Stimulated activated CD4-positive, alpha-beta T cell treated with anti-CD3 and anti-CD28 coated beads, Interleukin-2, amount 100 ng/mL, for 4 hours (primary cell): ENCODE results near the gene PRODH.
"Not testable (repeated sequence)": the region's sequence is repeated elsewhere in the genome, so short reads cannot be mapped to it uniquely, and the experiment has no call there.

Experiments
- DNase-seq: peaks from one replicate; pipeline ENCODE4 v3.0.0-alpha.2; 2020; ENCODE audit warnings: low read depth

The PRODH gene

DNA sequence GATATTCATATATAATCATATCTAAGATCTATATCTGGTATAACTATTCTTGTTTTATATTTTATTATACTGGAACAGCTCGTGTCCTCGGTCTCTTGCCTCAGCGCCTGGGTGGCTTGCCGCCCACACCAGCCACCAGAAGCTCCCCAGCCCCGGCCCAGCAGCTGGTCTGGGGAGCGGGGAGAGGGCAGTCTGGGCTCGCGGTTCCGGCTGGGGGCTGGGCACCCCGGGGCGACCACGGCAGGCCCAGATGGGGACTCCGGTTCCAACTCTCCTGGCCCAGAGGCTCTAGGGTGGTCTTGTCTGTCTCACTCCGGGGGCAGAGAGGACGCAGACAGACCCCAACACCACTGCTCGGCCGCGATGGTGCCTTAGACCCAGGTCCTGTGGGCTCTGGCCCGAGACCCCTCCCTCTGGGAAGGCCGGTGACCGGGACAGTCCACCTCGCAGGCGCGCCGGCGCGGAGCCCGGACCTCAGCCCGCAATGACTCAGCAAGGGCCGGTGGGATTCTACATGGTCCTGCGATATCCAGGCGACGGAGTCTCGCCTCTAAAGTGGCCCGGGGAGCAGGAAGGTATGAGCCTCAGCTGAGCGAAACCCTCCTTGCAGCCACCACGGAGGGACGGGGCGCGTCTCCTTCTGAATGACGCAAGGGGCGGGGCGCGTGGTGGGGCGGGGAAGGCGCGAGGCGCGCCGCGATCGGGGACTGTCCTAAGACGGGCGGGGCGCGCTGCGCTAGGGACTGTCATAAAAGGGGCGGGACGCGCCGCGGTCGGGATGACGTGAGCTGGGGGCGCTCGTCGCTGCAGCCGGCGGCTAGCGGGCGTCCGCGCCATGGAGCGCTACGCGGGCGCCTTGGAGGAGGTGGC lies 30.3 kb downstream of the PRODH start, which contains the start of gene DGCR6:
Gene DGCR6, plus strand, starts transcription at position 781 of the 870 bp plus-strand sequence. Its CDS starts 55 bp downstream, at position 836.
- DNase-seq: no peak

DNA sequence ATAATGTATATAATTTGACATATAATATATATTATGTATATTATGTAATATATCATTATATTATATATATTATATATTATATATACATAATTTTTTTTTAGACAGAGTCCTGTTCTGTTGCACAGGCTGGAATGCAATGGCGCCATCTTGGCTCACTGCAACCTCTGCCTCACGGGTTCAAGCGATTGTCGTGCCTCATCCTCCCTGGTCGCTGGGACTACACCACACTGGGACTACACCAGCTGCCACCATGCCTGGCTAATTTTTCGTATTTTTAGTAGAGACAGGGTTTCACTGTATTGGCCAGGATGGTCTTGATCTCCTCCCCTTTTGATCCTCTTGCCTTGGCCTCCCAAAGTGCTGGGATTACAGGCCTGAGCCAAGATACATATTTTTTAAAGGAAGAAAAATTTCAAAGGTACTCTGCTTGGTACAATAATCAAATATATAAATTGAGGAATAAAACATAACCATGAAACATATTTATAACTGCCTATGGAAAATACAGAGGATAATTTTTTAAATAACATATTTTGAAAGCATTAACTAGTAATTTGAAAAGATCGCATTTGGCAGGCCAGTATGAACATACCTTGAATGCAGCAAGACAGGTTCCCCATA lies 39.9 kb downstream of the PRODH start:
- DNase-seq: not testable (repeated sequence)

DNA sequence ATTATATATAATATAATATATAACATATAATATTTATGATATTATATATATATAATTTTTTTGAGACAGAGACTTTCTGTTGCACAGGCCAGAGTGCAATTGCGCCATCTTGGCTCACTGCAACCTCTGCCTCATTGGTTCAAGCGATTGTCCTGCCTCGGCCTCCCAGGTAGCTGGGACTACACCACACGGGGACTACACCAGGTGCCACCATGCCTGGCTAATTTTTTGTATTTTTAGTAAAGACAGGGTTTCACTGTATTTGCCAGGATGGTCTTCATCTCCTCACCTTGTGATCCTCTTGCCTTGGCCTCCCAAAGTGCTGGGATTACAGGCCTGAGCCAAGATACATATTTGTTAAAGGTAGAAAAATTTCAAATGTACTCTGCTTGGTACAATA lies 42.3 kb downstream of the PRODH start:
- DNase-seq: not testable (repeated sequence)

DNA sequence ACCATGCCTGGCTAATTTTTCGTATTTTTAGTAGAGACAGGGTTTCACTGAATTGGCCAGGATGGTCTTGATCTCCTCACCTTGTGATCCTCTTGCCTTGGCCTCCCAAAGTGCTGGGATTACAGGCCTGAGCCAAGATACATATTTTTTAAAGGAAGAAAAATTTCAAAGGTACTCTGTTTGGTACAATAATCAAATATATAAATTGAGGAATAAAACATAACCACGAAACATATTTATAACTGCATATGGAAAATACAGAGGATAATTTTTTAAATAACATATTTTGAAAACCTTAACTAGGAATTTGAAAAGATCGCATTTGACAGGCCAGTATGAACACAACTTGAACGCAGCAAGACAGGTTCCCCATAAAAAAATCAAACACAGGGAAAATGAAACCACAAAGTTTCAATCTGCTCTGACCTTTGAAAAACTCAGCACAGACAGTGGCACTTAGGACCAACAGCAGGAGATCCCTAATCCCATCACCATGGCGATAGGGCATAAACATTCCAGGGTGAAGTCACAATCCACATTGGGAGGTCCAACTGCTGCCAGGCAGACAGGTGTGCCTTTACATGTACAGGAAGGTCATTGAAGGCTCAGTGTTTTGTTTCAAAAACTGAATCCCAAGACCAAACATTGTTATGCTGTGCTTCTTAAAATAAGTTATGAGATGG lies 45.4 kb downstream of the PRODH start:
- DNase-seq: not testable (repeated sequence)

DNA sequence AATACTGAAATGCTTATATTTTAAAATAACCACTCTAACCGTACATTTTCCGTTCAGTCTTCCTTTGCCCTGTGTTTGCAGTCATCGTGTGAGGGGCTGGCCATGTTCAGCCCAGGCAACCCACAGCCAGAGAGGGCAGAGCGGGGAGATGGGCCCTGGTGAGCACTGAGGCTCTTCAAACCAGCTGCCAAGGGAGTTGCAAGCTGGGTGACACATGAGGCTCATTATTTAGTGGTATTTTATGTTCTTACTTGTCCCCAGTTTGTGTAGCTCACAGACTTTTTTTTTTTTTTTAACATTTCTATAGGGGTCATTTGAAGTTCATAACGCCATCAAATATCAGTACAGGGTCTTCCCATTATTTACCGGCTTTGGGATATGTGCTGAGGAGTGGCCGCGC lies 48.0 kb downstream of the PRODH start:
- no peak for DNase-seq

DNA sequence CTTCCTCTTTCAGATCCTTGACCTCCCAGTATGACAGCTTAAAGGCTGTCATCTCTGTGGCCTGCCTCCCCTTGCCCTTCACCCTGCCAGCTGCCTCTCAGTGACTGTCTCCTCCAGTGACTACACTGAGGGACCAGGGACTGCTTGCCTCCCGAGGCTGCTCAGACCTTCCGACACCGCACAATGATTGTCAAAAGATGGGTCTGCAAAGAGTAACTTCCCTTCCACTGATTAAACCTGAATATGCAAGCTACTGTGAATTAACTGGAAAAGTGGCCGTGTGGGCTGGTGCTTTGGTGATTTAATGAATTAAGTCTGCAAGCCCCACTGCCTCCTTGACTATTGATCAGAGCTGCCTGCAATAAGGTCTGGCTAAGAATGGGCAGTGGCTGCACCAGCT lies 51.6 kb downstream of the PRODH start:
- DNase-seq: not testable (repeated sequence)

DNA sequence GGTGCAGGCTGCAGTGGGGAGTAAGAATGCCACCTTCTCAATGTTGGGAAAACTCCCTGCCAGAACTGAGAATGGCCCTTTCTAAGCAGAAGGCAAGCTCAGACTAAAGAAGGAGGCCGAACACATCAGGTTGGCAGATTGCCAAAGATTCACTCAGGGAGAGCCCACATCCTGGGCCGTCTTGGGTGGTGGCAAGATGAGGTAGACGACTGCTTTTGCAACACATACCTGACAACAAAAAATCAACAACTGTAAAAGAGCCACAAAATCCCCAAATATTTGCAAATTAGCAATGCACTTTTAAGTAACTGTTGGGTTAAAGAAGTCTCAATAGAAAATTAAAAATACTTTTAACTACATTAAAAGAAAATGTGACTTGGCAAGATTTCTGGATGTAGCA lies 54.8 kb downstream of the PRODH start:
- DNase-seq: peak; percentile 49
